GM21528 (cell line): Measurements from ENCODE around the gene KCNQ1.

Experiments
- ATAC-seq: cut with Tn5 transposase; IDR thresholded peaks from one replicate; pipeline ENCODE4 v1.9.1; 2021; ENCODE audit warnings: mild to moderate bottlenecking, moderate library complexity; ENCODE audit not compliant: unreplicated experiment, low FRiP score

The KCNQ1 gene

DNA sequence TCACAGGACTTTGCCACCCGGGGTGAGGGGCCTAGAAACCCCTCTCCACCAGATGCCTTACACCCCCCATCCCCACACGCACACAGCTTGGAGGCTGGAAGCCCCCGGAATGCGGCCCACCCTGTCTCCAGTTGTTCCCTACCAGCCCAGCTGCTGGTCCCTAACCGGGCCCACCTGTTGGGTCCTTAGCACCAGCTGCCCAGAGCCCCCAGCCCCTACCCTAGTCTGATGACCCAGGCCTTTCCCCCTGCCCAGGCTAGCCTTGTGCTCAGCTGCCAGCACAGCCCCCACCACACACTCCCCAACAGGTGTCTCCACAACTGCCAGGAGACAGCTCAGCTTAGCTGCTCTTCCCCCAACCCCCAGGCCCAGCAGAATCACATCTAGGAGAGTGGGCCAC, 373.7 kb downstream of the KCNQ1 start:
- no peak for ATAC-seq

DNA sequence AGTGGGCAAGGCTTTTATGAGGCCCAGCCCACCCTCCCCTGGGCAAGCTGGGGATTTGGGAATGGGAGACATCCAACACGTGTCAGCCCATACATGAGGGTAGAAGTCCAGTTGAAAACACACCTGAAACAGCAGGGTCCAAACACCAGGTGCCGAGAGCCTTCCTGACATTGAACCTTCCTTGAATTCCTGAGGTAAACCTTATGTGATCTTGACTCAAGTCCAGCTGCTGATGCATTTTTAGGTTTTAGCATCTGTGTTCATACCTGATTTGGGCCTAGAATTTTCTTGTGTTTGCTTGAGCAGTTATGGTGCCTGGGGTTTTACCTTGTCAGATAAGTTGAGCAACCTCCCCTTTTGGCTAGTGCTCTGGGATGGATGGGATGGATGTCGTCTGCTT, 374.5 kb downstream of the KCNQ1 start:
- ATAC-seq: no peak

DNA sequence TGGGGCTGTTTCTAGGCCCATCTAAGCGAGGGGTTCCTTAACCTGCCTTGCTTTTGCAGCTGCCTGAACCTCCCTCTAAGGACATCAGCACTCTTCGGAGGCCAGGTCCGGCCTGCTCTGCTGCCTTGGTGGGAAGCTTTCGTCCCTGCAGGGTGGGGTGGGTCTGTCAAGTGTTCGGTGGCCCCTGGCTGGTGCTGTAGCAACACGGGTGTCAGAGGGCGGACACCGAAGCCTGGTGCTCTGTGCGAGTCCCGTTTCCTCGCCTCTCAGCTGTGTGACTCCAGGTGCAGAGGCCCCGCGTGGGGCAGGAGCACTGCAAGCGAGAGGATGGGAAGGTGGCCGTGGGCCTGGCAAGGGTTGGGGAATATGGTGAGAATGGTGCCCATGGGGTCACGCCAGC, 376.2 kb downstream of the KCNQ1 start:
- ATAC-seq: no peak

DNA sequence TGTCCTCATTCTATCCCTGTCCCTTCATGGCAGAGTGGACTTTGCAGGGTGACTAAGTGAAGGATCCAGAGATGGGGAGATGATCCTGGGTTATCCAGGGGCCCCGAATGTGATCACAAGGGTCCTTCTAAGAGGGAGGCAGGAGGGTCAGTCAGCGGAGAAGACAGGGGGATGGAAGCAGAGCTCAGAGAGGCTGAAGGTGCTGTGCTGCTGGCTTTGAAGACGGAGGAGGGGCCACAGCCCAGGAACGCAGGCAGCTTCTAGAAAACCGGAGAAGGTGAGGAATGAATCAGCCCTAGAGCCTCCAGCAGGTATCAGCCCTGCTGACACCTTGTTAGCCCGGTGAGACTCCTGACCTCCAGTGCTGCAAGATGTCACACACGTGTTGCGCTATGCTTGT, 377.1 kb downstream of the KCNQ1 start:
- ATAC-seq: no peak

DNA sequence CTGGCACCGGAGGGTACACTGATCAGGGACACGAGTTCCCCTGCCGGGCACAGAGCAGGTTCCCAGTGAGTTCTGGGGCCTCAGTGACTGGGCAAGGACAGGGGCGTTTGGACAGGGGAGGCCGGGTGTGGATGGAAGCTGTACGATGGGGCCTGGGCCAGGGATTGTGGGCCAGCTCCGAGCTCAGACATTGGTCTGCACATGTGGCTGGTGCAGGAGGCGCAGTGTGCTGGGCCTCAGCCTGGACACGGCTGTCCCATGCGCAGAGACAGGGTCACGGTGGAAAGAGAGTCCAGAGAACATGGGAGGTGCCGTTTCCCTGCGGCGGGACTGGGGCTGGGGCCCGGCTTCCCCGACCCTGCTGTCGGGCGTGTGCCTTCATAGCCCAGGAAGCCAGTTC, 380.0 kb downstream of the KCNQ1 start:
- ATAC-seq: no peak

DNA sequence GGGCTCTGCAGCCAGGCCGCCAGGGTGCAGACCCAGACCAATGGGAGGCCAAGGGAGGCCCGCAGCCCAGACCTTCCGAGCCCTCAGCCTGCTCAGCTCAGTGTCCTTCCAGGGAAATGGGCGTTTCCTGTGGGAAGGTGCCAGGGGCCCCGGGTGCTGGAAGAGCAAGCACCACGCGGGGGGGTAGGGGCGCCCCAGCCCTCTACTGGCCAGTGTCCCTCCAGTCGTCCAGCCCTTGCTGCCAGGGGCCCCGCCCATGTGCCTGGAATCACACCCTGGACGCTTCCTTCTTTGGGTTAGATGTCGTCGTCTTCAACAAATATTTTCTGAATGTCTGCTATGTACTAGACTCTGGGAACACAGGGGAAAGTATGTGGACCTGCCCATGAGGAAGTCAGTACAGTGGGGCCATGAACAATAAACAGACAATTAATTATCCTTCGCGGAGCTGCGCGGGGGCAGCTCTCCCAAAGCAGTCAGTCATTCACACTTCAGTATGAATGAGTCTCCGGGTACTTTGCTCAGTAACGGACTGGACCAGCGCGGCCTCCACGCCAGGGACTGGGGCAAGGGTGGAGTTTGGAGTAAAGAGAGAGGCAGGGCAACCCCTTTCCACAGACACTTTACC, 380.6 kb downstream of the KCNQ1 start:
- no peak for ATAC-seq

DNA sequence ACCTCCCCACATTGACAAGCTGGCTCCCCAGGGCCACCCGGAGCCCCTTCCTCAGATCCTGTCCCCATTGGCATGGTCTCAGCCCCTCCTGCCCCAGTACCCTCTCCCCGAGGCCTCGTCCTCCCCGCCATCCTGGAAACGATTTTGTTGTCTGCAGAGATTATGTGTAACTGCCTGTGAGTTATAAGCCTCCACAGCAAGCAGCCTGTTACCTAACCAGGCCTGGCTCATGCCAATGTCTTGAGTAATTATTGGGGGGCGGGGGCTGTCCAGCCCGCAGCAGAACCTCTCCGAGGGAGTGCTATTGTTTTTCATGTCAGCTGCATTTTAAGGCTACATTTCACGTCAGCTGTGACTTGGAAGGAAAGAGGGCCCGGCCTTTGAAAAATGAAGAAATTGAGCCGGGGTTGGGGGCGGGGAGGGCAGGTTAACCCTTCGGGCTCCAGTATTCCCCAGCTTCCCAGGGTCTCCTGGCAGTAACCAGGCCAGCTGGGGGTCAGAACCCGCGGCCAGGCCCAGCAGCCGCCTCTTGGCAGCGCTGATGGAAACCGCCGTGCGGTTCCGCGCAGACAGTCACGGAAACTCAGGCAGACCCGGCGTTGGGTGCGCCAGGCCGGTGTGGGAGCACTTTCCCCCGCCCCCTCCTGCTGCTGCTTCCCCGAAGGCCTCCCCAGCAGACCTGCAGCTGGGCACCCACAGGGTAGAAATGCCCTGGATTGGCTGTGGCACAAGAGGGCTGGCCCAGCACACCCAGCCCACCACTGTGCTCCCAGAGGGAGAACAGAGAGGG, 381.3 kb downstream of the KCNQ1 start:
- ATAC-seq: no peak

DNA sequence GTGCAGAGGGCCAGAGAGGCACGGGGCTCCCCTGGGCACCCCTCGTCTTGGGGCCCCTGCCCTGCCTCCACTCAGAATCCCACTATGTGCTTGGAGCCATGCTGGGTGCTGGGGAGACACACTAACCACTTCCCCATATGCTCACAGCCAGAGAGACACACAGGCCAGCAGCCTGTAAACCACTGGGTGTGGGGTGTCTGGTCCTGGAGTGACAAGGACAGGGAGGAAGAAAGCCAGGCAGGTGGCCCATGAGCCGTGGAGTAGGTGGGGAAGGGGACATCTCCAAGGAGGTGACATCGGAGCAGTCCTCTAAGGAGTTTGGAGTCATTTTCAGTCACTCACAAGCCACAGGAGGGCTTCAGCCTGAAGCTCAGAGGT, 381.9 kb downstream of the KCNQ1 start:
- ATAC-seq: no peak

DNA sequence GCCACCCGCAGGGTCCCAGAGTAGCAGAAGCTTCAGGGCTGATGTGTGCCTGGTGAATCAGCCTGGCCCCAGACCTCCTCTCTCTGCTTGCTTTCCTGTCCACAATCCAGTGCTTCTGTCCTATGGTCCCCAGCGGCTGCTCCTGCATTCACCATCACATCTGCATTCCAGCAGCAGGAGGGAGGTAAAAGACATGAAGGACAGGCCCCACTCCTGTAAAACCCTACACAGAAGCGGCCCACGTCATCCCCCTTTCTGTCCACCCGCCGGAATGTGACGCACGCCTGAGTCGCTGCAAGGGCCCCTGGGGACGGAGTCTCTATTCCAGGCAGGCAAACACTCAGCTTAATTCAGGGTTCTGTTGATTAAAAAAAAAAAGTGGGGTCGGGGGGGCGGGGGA, 382.4 kb downstream of the KCNQ1 start:
- ATAC-seq: no peak

DNA sequence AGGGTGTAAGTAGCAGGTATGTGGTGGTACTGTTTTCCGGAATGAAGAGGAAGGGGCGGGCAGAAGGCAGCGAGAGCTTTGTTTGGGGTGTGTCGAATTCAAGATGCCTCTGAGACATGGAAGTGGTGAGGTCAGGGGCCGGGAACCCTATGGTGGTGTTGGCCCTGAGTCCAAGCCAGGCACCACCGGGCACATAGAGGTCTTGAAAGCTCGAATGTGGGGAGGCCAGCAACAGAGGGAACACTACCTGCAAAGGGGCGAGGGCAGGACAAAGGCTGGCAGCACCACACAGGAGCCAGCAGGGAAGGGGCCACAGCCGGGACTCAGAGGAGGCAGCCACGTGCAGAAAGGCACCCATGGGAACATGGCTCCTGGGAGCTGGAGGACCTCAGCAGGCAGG, 383.0 kb downstream of the KCNQ1 start:
- ATAC-seq: no peak

DNA sequence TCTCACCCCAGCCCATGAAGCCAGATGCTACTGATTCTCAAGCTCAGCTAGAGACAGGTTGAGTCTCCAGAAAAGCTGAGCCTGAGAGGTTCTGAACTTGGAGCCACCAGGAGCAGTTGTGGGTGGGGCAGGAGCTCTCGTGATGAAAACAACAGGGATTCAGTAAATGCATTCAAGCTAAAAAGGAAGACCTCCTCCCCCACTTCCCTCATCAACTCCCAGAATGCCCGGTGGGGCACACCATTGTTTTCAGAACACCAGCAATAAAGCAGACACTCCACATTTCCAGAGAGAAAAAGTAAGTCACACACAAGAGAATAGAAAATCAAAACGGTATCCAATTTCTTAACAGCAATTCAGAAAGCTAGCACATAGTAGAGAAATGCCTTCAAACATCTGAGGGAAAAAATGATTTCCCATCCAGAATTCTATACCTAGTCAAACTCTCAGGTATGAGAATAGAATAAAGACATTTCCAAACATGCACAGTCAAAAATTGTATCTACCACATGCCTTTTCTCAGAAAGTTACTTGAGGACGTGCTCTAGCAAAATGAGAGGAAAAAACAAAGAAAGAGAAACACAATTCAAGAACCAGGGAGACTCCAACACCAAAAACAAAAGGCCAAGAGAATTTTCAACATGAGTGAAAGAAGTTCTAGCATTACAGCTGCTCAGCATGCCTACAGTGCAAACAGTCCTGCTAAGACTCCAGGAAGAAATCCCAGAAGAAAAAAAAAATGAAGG, 383.9 kb downstream of the KCNQ1 start:
- no peak for ATAC-seq

DNA sequence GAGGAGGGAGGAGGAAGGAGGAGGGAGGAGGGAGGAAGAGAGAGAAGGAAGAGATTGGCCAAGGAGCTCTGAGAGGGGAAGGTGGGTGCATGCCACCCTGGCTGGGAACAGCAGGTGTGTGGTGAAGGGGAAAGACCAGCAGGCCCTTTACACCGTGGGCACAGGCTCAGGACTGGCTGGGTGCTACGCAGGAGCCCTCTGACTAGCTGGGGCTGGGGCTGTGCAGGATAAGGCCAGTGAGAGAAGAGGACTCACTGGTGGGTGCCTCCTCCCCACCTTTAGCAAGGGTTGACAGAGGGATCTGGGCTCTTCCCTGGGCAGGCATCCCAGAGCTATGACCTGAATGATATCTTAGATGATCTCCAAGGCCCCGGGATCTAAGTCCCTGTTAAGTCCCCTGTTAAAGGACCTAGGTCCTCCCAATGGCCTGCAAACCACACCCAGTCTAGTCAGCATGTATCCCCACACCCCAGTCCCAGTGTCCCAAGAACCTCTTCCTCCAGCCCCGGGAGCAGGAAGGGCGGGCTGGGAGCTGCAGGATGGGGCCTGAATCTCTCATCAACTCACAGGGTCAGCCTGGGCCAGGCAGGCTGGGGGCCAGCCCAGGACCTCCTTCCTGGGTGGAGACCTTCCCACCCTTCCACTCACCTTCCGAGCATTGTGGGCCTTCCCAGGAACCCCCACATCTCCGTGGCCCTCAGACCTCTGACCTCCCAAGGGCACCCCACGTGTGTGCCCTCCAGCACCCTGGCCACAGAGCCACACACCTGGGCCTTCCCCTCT, 385.4 kb downstream of the KCNQ1 start:
- ATAC-seq: no peak

DNA sequence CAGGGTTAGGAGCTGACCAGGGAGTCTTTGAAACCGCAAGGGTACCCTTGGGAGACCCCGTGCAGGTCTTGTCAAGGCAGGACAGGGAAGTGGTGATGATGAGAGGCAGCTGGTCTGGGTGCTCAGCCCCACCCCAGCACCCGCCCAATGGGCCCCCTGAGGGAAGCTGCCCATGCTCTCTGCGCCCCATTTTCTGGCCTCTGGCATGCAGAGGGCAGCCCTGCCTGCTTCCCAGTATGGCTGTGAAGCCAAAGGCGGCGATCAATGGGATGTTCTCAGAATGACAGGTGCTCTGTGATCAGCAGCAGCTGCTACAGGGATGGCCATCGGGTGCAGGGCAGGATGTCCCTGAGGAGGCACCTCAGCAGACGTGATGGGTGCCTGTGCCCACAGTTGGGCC, 386.1 kb downstream of the KCNQ1 start:
- ATAC-seq: no peak

DNA sequence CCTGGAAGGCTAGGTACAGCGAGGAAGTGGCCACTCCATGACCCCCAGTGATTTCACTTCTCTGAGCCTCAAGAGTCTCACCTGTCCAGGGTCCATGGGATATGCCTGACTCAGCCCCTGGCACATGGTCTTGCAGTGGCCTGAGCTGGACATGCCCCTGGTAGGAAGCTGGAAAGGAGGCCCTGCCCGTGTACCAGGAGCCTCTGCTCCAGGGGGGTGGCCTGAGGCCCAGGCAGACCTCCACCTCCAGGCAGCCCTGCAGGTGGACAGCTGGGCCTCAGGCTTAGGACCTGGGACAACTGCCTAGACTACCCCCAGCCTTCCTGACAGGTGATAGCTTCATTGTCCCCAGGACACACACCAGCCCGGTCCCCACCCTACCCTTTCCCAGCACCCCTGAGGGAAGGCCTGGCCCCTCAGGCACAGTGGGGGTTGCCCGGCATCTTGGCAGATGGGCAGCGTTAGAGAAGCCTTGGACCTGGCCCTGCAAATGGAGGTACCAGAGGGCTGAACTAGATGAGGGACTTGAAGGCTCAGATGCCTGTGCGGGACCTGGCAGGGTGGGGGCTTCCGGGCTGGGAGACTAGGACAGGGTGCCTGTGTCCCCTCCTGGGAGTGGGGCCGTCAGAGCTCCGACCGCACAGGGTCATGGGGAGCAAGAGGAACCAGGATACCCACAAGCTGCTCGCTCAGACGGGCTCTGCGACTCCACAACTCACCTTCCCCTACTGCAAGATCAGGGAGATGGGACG, 387.1 kb downstream of the KCNQ1 start:
- ATAC-seq: no peak

DNA sequence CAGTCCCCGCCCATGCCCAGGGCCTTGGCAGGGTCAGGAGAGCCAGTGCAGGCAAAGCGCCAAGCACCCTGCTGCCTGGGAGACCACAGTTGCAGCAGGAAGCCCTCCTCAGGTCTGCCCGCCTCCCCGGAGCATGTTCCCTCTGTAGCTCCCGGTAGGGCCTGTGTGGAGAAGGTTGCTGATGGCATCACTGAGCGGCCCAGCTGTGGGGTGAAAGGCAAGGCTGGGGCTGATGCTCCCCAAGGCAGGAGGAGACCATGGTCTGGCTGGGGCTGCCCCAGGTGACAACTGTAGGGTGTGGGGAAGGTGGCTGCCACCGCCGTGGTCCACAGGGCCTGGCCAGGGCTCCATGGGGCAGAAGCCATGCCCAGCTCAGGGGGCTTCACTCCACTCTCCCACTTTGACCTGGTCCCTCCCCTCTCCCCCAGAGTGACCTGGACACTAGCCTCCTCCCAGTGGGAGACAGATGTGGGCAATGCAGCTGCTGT, 387.8 kb downstream of the KCNQ1 start:
- ATAC-seq: no peak

DNA sequence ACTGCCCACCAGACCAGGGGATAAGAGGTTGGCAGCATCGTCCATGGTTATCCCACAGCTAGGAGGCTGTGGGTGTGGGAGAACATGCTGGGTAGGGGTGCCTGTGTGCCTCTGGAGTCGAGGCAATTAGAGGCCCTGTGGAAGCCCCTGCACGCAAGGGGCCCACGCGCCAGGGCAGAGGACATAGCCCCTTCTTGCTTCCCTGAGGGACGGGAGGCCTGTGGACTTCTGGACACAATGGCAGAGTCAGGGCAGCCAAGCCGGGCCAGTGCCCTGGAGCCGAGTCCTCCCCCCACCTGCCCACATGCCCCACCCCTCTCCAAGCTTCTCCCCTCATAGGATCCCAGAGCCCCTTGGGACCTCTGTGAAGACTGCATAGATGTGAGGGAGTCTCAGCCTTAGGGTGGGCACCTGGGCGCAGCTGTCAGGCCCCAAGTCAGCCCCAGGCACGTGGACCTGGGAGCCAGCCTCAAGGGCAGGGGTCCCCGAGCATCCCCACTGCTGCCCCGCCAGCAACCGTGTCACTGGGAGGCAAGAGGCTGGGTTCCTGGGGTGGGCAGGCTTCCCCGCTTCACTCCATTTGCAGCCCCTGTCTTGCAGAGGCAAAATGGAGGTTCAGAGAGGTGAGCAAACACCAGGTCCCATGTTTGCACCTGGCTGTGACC, 388.4 kb downstream of the KCNQ1 start:
- no peak for ATAC-seq

DNA sequence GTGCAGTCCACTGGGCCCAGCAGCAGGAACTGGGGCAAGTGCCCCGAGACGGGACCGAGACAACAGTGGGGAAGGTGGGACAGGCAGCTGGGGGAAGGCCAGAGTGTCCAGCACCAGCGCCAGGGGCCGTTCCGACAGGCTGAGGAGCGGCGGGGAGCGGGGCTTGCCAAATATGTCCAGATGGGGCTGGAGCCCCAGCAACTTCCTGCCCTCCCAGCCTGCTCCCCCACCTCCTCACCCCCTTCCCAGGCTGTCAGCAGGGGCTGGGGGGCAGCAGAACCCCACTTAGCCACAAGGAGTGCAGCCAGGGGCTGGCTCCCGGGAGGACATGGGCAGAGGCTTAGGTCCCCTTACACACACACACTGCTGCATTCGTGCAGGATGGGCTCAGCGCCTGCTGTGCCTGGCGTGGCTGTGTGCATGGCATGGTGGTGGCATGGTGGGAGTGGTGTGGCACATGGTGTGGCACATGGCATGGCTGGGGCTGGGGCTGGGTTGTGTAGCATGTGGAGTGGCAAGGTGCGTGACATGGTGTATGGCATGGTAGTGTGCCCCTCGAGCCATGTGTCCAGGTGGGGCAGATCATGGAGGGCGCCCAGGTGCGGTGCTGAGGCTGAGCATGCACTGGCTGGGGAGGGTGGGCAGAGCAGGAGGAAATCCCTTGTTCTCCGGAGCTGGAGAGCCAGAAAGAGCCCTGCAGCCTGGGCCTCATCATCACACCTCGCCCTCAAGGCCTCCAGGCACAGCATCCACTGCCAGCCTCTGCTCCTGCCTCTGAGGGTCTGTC, 389.1 kb downstream of the KCNQ1 start:
- no peak for ATAC-seq

DNA sequence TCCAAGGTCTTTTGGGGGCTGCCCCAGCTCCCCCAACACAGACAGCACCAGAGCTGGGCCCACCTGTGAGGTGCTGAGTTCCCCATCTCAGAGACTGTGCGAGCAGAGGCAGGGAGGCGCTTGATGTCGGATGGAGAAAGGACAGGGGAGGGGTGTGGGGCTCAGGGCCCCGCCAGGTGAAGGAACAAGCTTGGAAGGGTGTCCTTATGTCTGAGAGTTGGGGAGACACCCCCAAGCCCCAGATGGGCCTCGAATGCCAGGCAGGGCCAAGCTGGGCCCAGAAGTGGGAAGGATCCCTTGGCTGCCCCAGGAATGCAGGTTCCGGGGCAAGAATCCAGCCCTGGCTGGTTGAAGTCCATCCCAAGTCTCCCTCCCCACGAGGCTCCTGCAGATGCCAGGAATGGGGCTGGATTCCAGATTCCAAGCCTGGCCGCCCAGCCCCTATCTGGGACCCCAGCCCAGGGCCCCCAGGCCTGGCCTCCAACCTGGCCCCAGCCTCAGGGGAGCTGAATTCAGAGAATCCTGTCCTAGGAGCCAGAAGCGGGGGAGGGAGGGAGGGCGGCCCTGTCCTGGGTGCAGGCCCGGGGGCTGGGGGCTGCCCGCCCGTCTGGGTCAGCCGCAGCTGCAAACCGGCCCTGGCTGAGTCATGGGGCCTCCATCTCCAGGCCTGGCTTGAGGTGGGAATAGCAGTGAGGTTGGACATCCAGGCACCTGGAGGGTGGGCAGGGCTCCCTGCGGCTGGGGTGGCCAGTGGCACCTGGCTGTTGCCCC, 389.9 kb downstream of the KCNQ1 start:
- ATAC-seq: no peak
